Fibroblast of lung (primary cell): Measurements from ENCODE around the gene WSCD1. TPM values are rescaled to one million over a fixed set of nuclear protein-coding genes. Genes with fewer than 3 reads are reported as not detected.

ENCODE experiments used
- DNase-seq, 2 donors: peaks; one replicate each; pipeline versions ENCODE4 v3.0.0 to v3.0.0-alpha.2; 2010; ENCODE audit warnings: low read depth in 2 of 2
- H2AFZ ChIP-seq: 2 replicates; pipeline ENCODE4 v1.5.1; 2012; ENCODE audit warnings: low read length, control low read depth, inconsistent platforms
- H3K27ac ChIP-seq: 2 replicates; pipeline ENCODE4 v1.5.1; 2011; ENCODE audit warnings: low read length, control low read depth; ENCODE audit not compliant: insufficient read depth
- H3K27me3 ChIP-seq: 2 replicates; pipeline ENCODE4 v1.5.1; 2011; ENCODE audit warnings: mild to moderate bottlenecking, low read length; ENCODE audit not compliant: control insufficient read depth, insufficient read depth
- H3K36me3 ChIP-seq: 2 replicates; pipeline ENCODE4 v1.5.1; 2011; ENCODE audit warnings: low read length; ENCODE audit not compliant: control insufficient read depth, insufficient read depth
- H3K4me1 ChIP-seq: 2 replicates; pipeline ENCODE4 v1.5.1; 2011; ENCODE audit warnings: low read length; ENCODE audit not compliant: control insufficient read depth, insufficient read depth; ENCODE audit errors: extremely low read depth
- H3K4me2 ChIP-seq: 2 replicates; pipeline ENCODE4 v1.5.1; 2011; ENCODE audit warnings: low read length, control low read depth; ENCODE audit not compliant: insufficient read depth; ENCODE audit errors: extremely low read depth
- H3K4me3 ChIP-seq, 4 experiments: fragments of 200-600 bp in 1 of 4; sonication (generic) in 1 of 4; replicated peaks in 1 of 4; 2 replicates each; pipeline ENCODE4 v1.5.1; 2011 to 2016; ENCODE audit warnings: low read length in 4 of 4, low read depth in 3 of 4, mild to moderate bottlenecking in 3 of 4, control low read depth in 2 of 4, inconsistent platforms in 1 of 4, mixed read lengths in 1 of 4; ENCODE audit not compliant: insufficient read depth in 1 of 4; ENCODE audit errors: control extremely low read depth in 1 of 4
- H3K79me2 ChIP-seq: 2 replicates; pipeline ENCODE4 v1.5.1; 2012; ENCODE audit warnings: mild to moderate bottlenecking, low read length, inconsistent platforms; ENCODE audit not compliant: control insufficient read depth, insufficient read depth
- H3K9ac ChIP-seq: 2 replicates; pipeline ENCODE4 v1.5.1; 2011; ENCODE audit warnings: mild to moderate bottlenecking, low read length, control low read depth; ENCODE audit not compliant: insufficient read depth
- H3K9me3 ChIP-seq: 2 replicates; pipeline ENCODE4 v1.5.1; 2012; ENCODE audit warnings: low read depth, low read length; ENCODE audit not compliant: control insufficient read depth, insufficient read depth
- H4K20me1 ChIP-seq: 2 replicates; pipeline ENCODE4 v1.5.1; 2011; ENCODE audit warnings: low read length; ENCODE audit not compliant: control insufficient read depth, insufficient read depth; ENCODE audit errors: extremely low read depth
- CTCF ChIP-seq, 2 donors: IDR thresholded peaks in 1 of 2; conservative IDR thresholded peaks in 1 of 2; 1 replicate in 1 of 2; 2 replicates in 1 of 2; pipeline ENCODE4 v1.5.1; 2011 to 2012; ENCODE audit warnings: low read length in 2 of 2, control low read depth in 1 of 2, inconsistent platforms in 1 of 2, low read depth in 1 of 2, mild to moderate bottlenecking in 1 of 2
- EZH2 ChIP-seq: IDR thresholded peaks from 2 replicates; pipeline ENCODE4 v1.5.1; 2012; ENCODE audit warnings: low read length, control low read depth, mild to moderate bottlenecking; ENCODE audit errors: missing control alignments
- polyA plus RNA-seq, 2 donors: library from polyadenylated mRNA; depleted of rRNA in 1 of 2; stranded (reverse) in 1 of 2; unstranded in 1 of 2; fragments of >200 nt; gene quantifications; 2 replicates each; pipeline ENCODE4 v1.2.1, GENCODE V29; 2011 to 2012; ENCODE audit warnings: missing spikeins in 1 of 2
- total RNA-seq: library from RNA; depleted of rRNA; stranded (reverse); fragments of >200 nt; gene quantifications from 2 replicates; pipeline ENCODE4 v1.2.1, GENCODE V29; 2014

The WSCD1 gene
- total and polyA plus RNA-seq, 2 donors (not counting 1 experiment from before 2014, with no cell fraction given) = 0.56 to 0.83 TPM

GRCh38 chr17:6040504-6040903 is 29.7 kb upstream of the WSCD1 start:
- H4K20me1 ChIP-seq = no peaks in the 10 kb centered on the region

GRCh38 chr17:6041246-6041645 is 28.9 kb upstream of the WSCD1 start:
- Histone ChIP-seq H3K79me2 (no peaks in the 10 kb centered on the region), H2AFZ (no peak overlapping the region), H4K20me1 (no peaks in the 10 kb centered on the region), H3K27me3 (no peaks in the 10 kb centered on the region), H3K4me3 (no peak overlapping the region), H3K9ac (no peak overlapping the region), H3K36me3 (no peaks in the 10 kb centered on the region), H3K9me3 (no peaks in the 10 kb centered on the region), H3K4me2 (no peak overlapping the region), H3K4me1 (no peaks in the 10 kb centered on the region), H3K27ac (no peak overlapping the region)
- no peak for TF ChIP-seq CTCF (conservative IDR thresholded peaks at IDR 0.05 in 1 of 2, IDR thresholded peaks at IDR 0.05 in 1 of 2; ENCODE audit: low read depth in 1 of 2, low read length in 2 of 2)
- TF ChIP-seq EZH2 = no peak
- DNase-seq = no peak

More at GRCh38 chr17:6040504-6040903, 29.7 kb upstream of the WSCD1 start:
- Histone ChIP-seq H3K4me2 (no peak overlapping the region), H3K9me3 (no peaks in the 10 kb centered on the region), H3K4me3 (no peak overlapping the region), H3K36me3 (no peaks in the 10 kb centered on the region), H2AFZ (no peak overlapping the region), H3K27ac (no peak overlapping the region), H3K79me2 (no peaks in the 10 kb centered on the region), H3K9ac (no peak overlapping the region), H3K4me1 (no peaks in the 10 kb centered on the region), H3K27me3 (no peaks in the 10 kb centered on the region)
- peak in 1 of 2 donors; percentile 5 for DNase-seq
- TF ChIP-seq EZH2 = no peak
- no peak for TF ChIP-seq CTCF (conservative IDR thresholded peaks at IDR 0.05 in 1 of 2, IDR thresholded peaks at IDR 0.05 in 1 of 2; ENCODE audit: low read depth in 1 of 2, low read length in 2 of 2)

GRCh38 chr17:6043405-6043804 is 26.8 kb upstream of the WSCD1 start:
- Histone ChIP-seq H3K4me3 (no peak overlapping the region), H4K20me1 (no peaks in the 10 kb centered on the region), H3K27ac (no peak overlapping the region), H3K79me2 (no peaks in the 10 kb centered on the region), H2AFZ (no peak overlapping the region), H3K36me3 (no peaks in the 10 kb centered on the region), H3K4me2 (no peak overlapping the region), H3K4me1 (no peaks in the 10 kb centered on the region), H3K9ac (no peak overlapping the region), H3K27me3 (no peaks in the 10 kb centered on the region), H3K9me3 (no peaks in the 10 kb centered on the region)
- DNase-seq = no peak
- no peak for TF ChIP-seq EZH2
- no peak for TF ChIP-seq CTCF (conservative IDR thresholded peaks at IDR 0.05 in 1 of 2, IDR thresholded peaks at IDR 0.05 in 1 of 2; ENCODE audit: low read depth in 1 of 2, low read length in 2 of 2)
